ENCODE results near the gene ZNF148. TPM values are rescaled to one million over a fixed set of nuclear protein-coding genes. Genes with fewer than 3 reads are reported as not detected.
A peak's percentile ranks its signal among the peaks of the same experiment; 100 is the strongest.

ZNF148 gene
- polyA plus RNA-seq, 4 donors: 4.6 to 24.0 (median 5.6) TPM

DNA sequence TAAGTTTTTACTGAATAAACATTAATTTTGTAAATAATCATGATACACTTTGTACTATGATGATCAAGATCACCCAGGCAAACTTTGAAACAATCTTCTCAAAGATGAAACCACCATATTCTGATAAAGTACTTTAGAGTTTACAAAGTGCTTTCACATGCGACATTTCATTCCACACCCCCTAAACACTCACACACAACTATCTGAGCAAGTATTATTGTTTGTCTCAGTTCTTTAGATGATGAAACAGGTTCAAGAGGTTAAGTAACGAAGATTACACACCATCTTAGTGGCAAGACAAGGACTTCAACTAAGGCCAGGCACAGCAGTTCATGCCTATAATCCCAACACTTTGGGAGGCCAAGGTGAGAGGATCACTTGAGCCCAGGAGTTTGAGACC, 37.6 kb downstream of the ZNF148 start:
- no peak for FAIRE-seq

GRCh38 chr3:125334675-125335560, 40.2 kb downstream of the ZNF148 start:
- Histone ChIP-seq H3K4me3 (ENCODE audit: low read depth in 1 of 3, low read length in 3 of 3) (no peak overlapping the region), H3K27ac (ENCODE audit: low read depth in 1 of 3, low read length in 2 of 3) (no peak overlapping the region), H3K27me3 (ENCODE audit: control insufficient read depth in 3 of 3, insufficient read depth in 3 of 3, low read length in 3 of 3) (no peaks in the 10 kb centered on the region), H3K36me3 (ENCODE audit: control insufficient read depth in 3 of 3, insufficient read depth in 2 of 3, low read depth in 1 of 3, low read length in 3 of 3) (peaks cover 0 to 5% (median 0%) of the 10 kb centered on the region in 3 donors), H3K4me1 (ENCODE audit: control insufficient read depth in 3 of 3, insufficient read depth in 2 of 3, low read depth in 1 of 3, low read length in 2 of 3) (peaks cover 0 to 4% (median 2%) of the 10 kb centered on the region in 3 donors), H3K9me3 (ENCODE audit: control insufficient read depth in 2 of 2, insufficient read depth in 1 of 2, low read depth in 1 of 2, low read length in 1 of 2) (peaks cover 0 to 8% of the 10 kb centered on the region in 2 donors)
- FAIRE-seq (no peak), DNase-seq (no peak)
- 85 to 88% (median 86%) methylated on average over 5 of the region's 5 CpGs for WGBS, 3 donors

More for the DNA sequence above, 37.6 kb downstream of the ZNF148 start:
- no peaks in the 10 kb centered on the region for H3K27me3 ChIP-seq (ENCODE audit: control insufficient read depth in 3 of 3, insufficient read depth in 3 of 3, low read length in 3 of 3)
- H3K4me1 ChIP-seq (ENCODE audit: control insufficient read depth in 3 of 3, insufficient read depth in 2 of 3, low read depth in 1 of 3, low read length in 2 of 3): peaks cover 0 to 4% (median 2%) of the 10 kb centered on the region in 3 donors
- 72 to 84% (median 82%) methylated on average over 2 of the region's 2 CpGs for WGBS, 3 donors
- peaks cover 0 to 3% (median 0%) of the 10 kb centered on the region in 3 donors for H3K36me3 ChIP-seq (ENCODE audit: control insufficient read depth in 3 of 3, insufficient read depth in 2 of 3, low read depth in 1 of 3, low read length in 3 of 3)
- DNase-seq: no peak
- H3K4me3 ChIP-seq (ENCODE audit: low read depth in 1 of 3, low read length in 3 of 3): no peak overlapping the region
- peaks cover 0 to 21% of the 10 kb centered on the region in 2 donors for H3K9me3 ChIP-seq (ENCODE audit: control insufficient read depth in 2 of 2, insufficient read depth in 1 of 2, low read depth in 1 of 2, low read length in 1 of 2)
- no peak overlapping the region for H3K27ac ChIP-seq (ENCODE audit: low read depth in 1 of 3, low read length in 2 of 3)

- peaks cover 0 to 3% of the 10 kb centered on the region in 2 donors for H3K9me3 ChIP-seq (ENCODE audit: control insufficient read depth in 2 of 2, insufficient read depth in 1 of 2, low read depth in 1 of 2, low read length in 1 of 2)
- DNase-seq: no peak
- peaks cover 0 to 10% (median 0%) of the 10 kb centered on the region in 3 donors for H3K36me3 ChIP-seq (ENCODE audit: control insufficient read depth in 3 of 3, insufficient read depth in 2 of 3, low read depth in 1 of 3, low read length in 3 of 3)
- no peak for FAIRE-seq
- H3K27me3 ChIP-seq (ENCODE audit: control insufficient read depth in 3 of 3, insufficient read depth in 3 of 3, low read length in 3 of 3): no peaks in the 10 kb centered on the region
- peaks cover 0 to 4% (median 2%) of the 10 kb centered on the region in 3 donors for H3K4me1 ChIP-seq (ENCODE audit: control insufficient read depth in 3 of 3, insufficient read depth in 2 of 3, low read depth in 1 of 3, low read length in 2 of 3)
- no peak overlapping the region for H3K27ac ChIP-seq (ENCODE audit: low read depth in 1 of 3, low read length in 2 of 3)
- WGBS, 3 donors: 49 to 50% (median 49%) methylated on average over 2 of the region's 2 CpGs
- no peak overlapping the region for H3K4me3 ChIP-seq (ENCODE audit: low read depth in 1 of 3, low read length in 3 of 3)
Measured at GRCh38 chr3:125332504-125332903, 42.6 kb downstream of the ZNF148 start.

DNA sequence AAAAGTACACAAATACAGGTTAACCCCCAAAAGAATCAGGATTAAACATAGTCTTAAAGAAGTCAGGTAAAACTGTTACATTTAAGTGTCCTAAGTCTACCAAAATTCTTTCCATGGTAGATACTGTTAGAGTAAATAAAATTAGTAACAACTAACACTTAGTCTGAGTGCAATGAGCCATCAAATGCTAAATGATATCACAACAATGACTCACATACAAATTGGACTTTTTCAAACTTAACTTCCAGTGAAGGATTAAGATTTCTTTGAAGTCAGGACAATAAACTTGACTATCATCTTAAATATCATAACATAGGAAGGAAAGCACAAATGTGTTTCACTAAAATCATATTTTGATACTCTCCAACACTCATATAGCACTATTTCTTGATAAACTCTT, 43.9 kb downstream of the ZNF148 start:
- peaks cover 0 to 3% of the 10 kb centered on the region in 2 donors for H3K9me3 ChIP-seq (ENCODE audit: control insufficient read depth in 2 of 2, insufficient read depth in 1 of 2, low read depth in 1 of 2, low read length in 1 of 2)
- no peak overlapping the region for H3K4me3 ChIP-seq (ENCODE audit: low read depth in 1 of 3, low read length in 3 of 3)
- H3K27ac ChIP-seq (ENCODE audit: low read depth in 1 of 3, low read length in 2 of 3): no peak overlapping the region
- H3K27me3 ChIP-seq (ENCODE audit: control insufficient read depth in 3 of 3, insufficient read depth in 3 of 3, low read length in 3 of 3): no peaks in the 10 kb centered on the region
- DNase-seq (no peak), FAIRE-seq (no peak)
- H3K4me1 ChIP-seq (ENCODE audit: control insufficient read depth in 3 of 3, insufficient read depth in 2 of 3, low read depth in 1 of 3, low read length in 2 of 3): peaks cover 0 to 4% (median 2%) of the 10 kb centered on the region in 3 donors
- peaks cover 0 to 13% (median 0%) of the 10 kb centered on the region in 3 donors for H3K36me3 ChIP-seq (ENCODE audit: control insufficient read depth in 3 of 3, insufficient read depth in 2 of 3, low read depth in 1 of 3, low read length in 3 of 3)

GRCh38 chr3:125326957-125327356, 48.2 kb downstream of the ZNF148 start:
- FAIRE-seq: no peak
- WGBS, 3 donors: 73 to 74% (median 73%) methylated on average over 4 of the region's 4 CpGs
- peaks cover 0 to 25% (median 2%) of the 10 kb centered on the region in 3 donors for H3K36me3 ChIP-seq (ENCODE audit: control insufficient read depth in 3 of 3, insufficient read depth in 2 of 3, low read depth in 1 of 3, low read length in 3 of 3)
- peaks cover 0 to 5% of the 10 kb centered on the region in 2 donors for H3K9me3 ChIP-seq (ENCODE audit: control insufficient read depth in 2 of 2, insufficient read depth in 1 of 2, low read depth in 1 of 2, low read length in 1 of 2)
- H3K27ac ChIP-seq (ENCODE audit: low read depth in 1 of 3, low read length in 2 of 3): no peak overlapping the region
- no peaks in the 10 kb centered on the region for H3K27me3 ChIP-seq (ENCODE audit: control insufficient read depth in 3 of 3, insufficient read depth in 3 of 3, low read length in 3 of 3)
- no peaks in the 10 kb centered on the region for H3K4me1 ChIP-seq (ENCODE audit: control insufficient read depth in 3 of 3, insufficient read depth in 2 of 3, low read depth in 1 of 3, low read length in 2 of 3)
- no peak overlapping the region for H3K4me3 ChIP-seq (ENCODE audit: low read depth in 1 of 3, low read length in 3 of 3)
- DNase-seq: no peak

GRCh38 chr3:125325746-125326145, 49.4 kb downstream of the ZNF148 start:
- H3K27ac ChIP-seq (ENCODE audit: low read depth in 1 of 3, low read length in 2 of 3): no peak overlapping the region
- H3K4me1 ChIP-seq (ENCODE audit: control insufficient read depth in 3 of 3, insufficient read depth in 2 of 3, low read depth in 1 of 3, low read length in 2 of 3): no peaks in the 10 kb centered on the region
- H3K9me3 ChIP-seq (ENCODE audit: control insufficient read depth in 2 of 2, insufficient read depth in 1 of 2, low read depth in 1 of 2, low read length in 1 of 2): peaks cover 0 to 5% of the 10 kb centered on the region in 2 donors
- peaks cover 0 to 26% (median 2%) of the 10 kb centered on the region in 3 donors for H3K36me3 ChIP-seq (ENCODE audit: control insufficient read depth in 3 of 3, insufficient read depth in 2 of 3, low read depth in 1 of 3, low read length in 3 of 3)
- H3K4me3 ChIP-seq (ENCODE audit: low read depth in 1 of 3, low read length in 3 of 3): no peak overlapping the region
- FAIRE-seq (no peak), DNase-seq (no peak)
- no peaks in the 10 kb centered on the region for H3K27me3 ChIP-seq (ENCODE audit: control insufficient read depth in 3 of 3, insufficient read depth in 3 of 3, low read length in 3 of 3)

- no peak overlapping the region for H3K27ac ChIP-seq (ENCODE audit: low read depth in 1 of 3, low read length in 2 of 3)
- no peaks in the 10 kb centered on the region for H3K27me3 ChIP-seq (ENCODE audit: control insufficient read depth in 3 of 3, insufficient read depth in 3 of 3, low read length in 3 of 3)
- H3K36me3 ChIP-seq (ENCODE audit: control insufficient read depth in 3 of 3, insufficient read depth in 2 of 3, low read depth in 1 of 3, low read length in 3 of 3): peaks cover 0 to 18% (median 4%) of the 10 kb centered on the region in 3 donors
- WGBS, 3 donors: 41 to 74% (median 70%) methylated on average over 1 of the region's 1 CpG
- H3K4me3 ChIP-seq (ENCODE audit: low read depth in 1 of 3, low read length in 3 of 3): no peak overlapping the region
- H3K4me1 ChIP-seq (ENCODE audit: control insufficient read depth in 3 of 3, insufficient read depth in 2 of 3, low read depth in 1 of 3, low read length in 2 of 3): no peaks in the 10 kb centered on the region
- FAIRE-seq (no peak), DNase-seq (no peak)
- H3K9me3 ChIP-seq (ENCODE audit: control insufficient read depth in 2 of 2, insufficient read depth in 1 of 2, low read depth in 1 of 2, low read length in 1 of 2): peaks cover 0 to 5% of the 10 kb centered on the region in 2 donors
Measured at GRCh38 chr3:125324341-125324740, 50.8 kb downstream of the ZNF148 start.

GRCh38 chr3:125322917-125323316, 52.2 kb downstream of the ZNF148 start:
- 95 to 96% (median 96%) methylated on average over 2 of the region's 2 CpGs for WGBS, 3 donors
- DNase-seq (no peak), FAIRE-seq (peak; percentile 79)
- H3K36me3 ChIP-seq (ENCODE audit: control insufficient read depth in 3 of 3, insufficient read depth in 2 of 3, low read depth in 1 of 3, low read length in 3 of 3): peaks cover 0 to 16% (median 9%) of the 10 kb centered on the region in 3 donors
- peaks cover 0 to 5% of the 10 kb centered on the region in 2 donors for H3K9me3 ChIP-seq (ENCODE audit: control insufficient read depth in 2 of 2, insufficient read depth in 1 of 2, low read depth in 1 of 2, low read length in 1 of 2)
- no peak overlapping the region for H3K27ac ChIP-seq (ENCODE audit: low read depth in 1 of 3, low read length in 2 of 3)
- H3K4me3 ChIP-seq (ENCODE audit: low read depth in 1 of 3, low read length in 3 of 3): no peak overlapping the region
- H3K4me1 ChIP-seq (ENCODE audit: control insufficient read depth in 3 of 3, insufficient read depth in 2 of 3, low read depth in 1 of 3, low read length in 2 of 3): no peaks in the 10 kb centered on the region
- no peaks in the 10 kb centered on the region for H3K27me3 ChIP-seq (ENCODE audit: control insufficient read depth in 3 of 3, insufficient read depth in 3 of 3, low read length in 3 of 3)

All from small intestine (tissue), 7 donors.